ENCODE data around the gene KCNQ4.
A peak's percentile ranks its signal among the peaks of the same experiment; 100 is the strongest.

Gene KCNQ4

DNA sequence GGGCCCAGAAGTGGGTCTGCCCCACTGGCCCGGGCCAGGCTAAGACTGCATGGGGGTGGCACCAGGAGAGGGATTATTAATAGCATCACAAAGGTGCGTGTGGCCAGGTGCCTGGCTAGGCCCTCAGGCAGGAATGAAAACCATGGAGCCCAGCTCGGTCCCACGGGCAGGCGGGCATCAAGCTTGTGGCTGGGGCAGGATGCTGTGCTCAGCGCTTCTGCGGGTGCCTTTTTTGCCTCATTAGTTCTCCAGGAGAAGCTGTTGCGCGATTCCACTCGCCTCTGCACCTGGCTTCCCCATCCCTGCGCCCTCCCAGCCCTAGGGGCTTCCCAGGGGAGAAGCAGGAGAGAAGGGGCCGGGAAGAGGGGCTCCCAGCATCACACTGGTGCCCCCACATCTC lies 39.3 kb downstream of the KCNQ4 start:
- DNase-seq = no peak

- DNase-seq = no peak
Measured at GRCh38 chr1:40823345-40823744, 39.8 kb downstream of the KCNQ4 start.

DNA sequence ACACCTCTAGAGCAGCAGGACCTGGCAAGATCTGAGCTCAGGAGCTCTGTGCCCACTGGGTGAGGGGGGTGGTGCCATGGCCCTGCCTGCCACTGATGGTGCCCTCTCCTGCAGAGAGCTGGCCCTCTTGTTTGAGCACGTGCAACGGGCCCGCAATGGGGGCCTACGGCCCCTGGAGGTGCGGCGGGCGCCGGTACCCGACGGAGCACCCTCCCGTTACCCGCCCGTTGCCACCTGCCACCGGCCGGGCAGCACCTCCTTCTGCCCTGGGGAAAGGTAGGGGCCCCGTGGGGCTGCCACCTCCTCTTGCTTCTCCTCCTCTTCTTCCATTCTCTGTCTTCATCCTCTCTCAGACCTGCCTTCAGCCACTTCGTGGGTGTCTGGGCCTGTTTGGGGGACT lies 40.4 kb downstream of the KCNQ4 start:
- DNase-seq = no peak

- DNase-seq = no peak
Measured at GRCh38 chr1:40824591-40825434, 41.2 kb downstream of the KCNQ4 start.

DNA sequence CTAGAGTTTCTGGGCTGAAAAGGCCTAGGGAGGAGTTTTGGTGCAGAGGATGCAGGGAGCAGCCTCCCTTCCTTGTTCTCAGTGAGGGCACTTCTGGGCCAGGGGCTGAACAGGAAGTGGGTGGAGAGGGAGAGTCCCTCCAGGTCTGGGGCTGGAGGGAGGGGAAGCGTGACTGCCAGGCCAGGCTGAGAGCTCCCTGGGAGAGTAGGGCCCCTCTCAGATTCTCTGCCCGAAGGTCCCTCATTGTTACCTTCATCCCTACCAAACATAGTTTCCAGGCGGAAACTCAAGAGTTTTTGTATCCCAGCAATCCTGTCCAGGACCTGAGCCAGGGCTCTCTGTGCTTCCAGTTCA lies 41.8 kb downstream of the KCNQ4 start:
- DNase-seq = no peak

DNA sequence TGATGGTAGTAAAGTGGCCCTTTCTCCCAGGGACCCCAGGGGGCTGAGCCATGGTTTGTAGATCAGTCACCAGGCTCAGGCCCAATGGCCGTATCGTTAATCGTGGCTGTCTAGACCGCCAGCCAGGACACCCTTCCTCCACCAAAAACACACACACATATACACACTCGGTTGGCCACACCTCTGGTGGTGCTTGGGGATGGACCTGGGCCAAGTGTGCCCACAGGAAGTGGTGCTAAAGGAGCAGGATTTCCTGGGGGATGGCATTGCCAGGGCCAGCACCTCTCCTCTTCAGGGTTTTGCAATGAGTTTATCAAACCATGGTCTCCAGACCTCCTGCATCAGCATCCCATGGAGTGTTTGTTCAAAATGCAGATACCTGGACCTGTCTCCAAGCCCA lies 42.4 kb downstream of the KCNQ4 start:
- no peak for DNase-seq

DNA sequence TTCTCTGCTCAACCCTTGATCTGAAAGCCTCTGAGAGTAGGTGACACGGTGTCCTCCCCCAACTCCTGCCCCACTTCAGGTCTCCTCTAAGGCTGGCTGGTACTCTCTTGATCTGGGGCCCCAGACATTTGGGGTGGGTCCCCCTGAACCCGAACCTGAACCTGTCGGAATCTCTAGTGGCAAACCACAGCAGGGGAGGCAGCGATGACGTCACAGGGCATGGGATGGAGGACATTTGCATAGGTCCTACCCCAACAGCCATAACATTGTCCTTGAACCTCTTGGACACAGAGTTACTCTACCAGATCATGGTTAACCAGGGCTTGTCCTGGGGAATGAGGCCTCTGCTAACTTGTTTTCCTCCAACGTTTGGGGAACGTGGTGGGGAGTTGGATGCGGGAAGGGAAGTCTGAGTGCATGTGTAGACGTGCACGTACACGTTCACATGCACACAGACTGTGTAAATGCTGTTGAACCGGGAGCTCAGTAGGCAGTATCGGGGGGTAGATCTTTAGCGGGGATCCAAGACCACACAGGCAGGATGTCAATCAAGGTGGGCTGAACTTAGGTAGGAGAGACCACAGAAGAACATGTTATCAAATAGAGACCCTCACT lies 46.2 kb downstream of the KCNQ4 start:
- no peak for DNase-seq

GRCh38 chr1:40830419-40830943 lies 46.9 kb downstream of the KCNQ4 start:
- no peak for DNase-seq

DNA sequence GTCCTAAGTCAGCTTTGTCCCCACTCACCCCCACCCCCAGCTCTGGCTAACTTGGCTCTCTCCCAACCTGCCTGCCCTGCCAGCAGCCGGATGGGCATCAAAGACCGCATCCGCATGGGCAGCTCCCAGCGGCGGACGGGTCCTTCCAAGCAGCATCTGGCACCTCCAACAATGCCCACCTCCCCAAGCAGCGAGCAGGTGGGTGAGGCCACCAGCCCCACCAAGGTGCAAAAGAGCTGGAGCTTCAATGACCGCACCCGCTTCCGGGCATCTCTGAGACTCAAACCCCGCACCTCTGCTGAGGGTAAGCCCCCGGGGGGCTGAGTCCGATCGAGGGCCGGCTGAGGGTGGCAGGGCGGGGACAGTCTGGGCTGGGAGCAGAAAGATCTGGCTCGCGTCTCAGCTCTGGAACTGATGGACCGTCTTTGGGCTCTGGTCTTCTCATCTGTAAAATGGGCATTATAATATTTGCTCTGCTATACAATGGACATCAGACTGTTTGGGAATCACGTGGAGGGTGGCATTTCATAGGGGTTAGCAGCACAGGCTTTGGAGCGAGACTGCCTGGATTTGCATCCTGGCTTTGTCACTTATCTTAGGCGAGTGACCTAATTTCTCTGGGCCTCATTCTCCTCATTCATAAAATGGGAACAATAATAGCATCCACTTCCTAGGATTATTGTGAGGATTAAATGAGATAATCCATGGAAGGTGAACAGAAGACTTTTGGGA lies 47.6 kb downstream of the KCNQ4 start:
- no peak for DNase-seq

- DNase-seq = no peak
Measured at GRCh38 chr1:40833979-40834378, 50.4 kb downstream of the KCNQ4 start.

DNA sequence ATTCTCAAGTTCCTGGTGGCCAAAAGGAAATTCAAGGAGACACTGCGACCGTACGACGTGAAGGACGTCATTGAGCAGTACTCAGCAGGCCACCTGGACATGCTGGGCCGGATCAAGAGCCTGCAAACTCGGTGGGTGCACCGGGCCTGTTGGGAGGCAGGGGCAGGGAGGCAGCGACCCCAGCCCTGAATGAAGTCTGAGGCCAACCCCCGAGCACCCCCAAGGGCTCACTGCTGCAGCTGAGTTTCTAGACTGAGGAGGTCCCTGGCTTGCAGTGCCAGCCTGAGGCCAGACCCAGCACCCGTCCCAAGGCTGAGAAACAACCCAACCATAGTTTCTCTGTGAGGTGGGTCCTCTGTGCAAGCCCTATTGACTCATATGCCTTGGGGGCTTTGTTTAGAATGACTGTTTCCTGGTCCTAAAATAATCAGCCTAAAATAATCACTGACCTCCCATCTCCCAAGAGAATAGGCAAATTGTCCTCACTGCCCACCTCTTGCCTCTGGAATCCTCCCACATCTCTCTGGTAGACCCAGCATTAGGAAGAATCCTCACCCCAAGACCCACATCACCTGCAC lies 51.5 kb downstream of the KCNQ4 start:
- no peak for DNase-seq

DNA sequence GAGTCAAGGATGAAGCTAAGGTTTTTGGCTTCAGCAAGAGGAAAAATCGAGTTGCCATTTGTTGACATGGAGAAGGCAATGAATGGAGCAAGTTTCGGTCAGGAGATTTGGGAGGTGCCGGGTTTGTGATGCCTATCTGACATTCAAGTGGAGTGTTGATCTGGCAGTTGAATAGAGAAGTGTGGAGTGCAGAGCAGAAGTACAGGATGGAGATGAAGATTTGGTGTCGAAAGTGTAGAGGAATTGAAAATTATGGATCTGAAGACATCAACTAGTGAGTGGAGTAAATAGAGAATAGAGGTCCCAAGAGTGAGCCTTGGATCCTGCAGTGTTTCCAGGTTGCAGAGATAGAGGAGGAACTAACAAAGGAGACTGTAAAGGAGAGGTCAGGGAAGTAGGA lies 52.7 kb downstream of the KCNQ4 start:
- no peak for DNase-seq

- no peak for DNase-seq
Measured at GRCh38 chr1:40837601-40838000, 54.0 kb downstream of the KCNQ4 start.

- DNase-seq = no peak
Measured at GRCh38 chr1:40838045-40838979, 54.7 kb downstream of the KCNQ4 start.

- DNase-seq = no peak
Measured at GRCh38 chr1:40838980-40839942, 55.7 kb downstream of the KCNQ4 start.

- no peak for DNase-seq
Measured at GRCh38 chr1:40839943-40840335, 56.4 kb downstream of the KCNQ4 start.

- peak; percentile 28 for DNase-seq
Measured at GRCh38 chr1:40840526-40841323, 57.1 kb downstream of the KCNQ4 start.

DNA sequence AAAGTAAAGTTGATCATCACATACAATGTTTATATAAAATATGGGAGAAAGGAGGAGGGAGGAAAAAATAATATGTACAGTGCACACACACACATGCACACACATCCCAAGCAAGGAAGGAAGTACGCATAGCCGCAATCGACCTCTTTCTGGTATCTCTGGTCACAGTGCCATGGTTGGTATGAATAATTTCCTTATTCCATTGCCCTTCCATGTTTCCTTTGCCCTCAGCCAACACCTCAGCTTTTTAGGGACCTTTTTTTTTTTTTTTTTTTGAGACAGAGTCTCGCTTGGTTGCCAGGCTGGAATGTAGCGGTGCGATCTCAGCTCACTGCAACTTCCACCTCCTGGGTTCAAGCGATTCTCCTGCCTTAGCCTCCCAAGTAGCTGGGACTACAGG lies 58.0 kb downstream of the KCNQ4 start:
- DNase-seq = no peak

DNA sequence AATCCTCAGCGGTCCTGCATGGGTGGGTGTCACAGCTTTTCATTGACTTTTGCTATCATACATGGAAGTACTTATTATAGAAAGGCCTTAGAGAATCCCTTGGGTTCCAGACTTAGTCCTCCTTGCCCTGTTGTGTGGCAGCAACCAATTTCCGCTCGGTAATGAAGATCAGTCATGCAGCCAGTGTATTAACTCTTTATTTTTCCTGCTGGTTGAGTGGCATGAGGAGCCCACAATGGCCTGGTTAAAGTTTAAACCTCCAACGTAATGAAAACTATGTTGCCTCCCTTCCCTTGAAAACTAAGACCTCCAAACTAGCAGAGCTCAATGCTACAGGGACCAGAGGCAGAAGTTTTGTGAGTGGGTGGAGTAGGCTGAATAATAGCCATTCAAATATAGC lies 58.6 kb downstream of the KCNQ4 start:
- DNase-seq = no peak

DNA sequence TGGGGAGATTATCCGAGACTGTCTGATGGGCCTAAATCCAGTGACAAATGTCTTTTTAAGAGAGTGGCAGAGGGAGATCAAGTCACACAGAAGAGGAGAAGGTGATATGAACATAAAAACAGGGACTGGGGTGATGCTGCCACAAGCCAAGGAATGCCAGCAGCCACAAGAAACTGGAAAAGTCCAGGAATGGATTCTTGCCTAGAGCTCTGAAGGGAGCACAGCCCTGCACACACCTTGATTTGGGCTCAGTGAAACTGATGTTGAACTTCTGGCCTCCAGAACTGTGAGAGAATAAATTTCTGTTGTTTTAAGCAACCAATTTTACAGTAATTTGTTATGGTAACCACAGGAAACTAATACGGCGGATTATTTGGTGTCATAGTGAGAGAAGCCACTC lies 59.1 kb downstream of the KCNQ4 start:
- DNase-seq = no peak

Measured in CD4-positive, alpha-beta T cell treated with Interleukin-17A for 4 hours (primary cell).